Left forelimb (tissue), 1 donor: ENCODE results near the gene C1QTNF5.

Experiments used
- DNase-seq: peaks from one replicate; pipeline ENCODE4 v3.0.0-alpha.2; 2018; ENCODE audit warnings: low spot score

Gene C1QTNF5

DNA sequence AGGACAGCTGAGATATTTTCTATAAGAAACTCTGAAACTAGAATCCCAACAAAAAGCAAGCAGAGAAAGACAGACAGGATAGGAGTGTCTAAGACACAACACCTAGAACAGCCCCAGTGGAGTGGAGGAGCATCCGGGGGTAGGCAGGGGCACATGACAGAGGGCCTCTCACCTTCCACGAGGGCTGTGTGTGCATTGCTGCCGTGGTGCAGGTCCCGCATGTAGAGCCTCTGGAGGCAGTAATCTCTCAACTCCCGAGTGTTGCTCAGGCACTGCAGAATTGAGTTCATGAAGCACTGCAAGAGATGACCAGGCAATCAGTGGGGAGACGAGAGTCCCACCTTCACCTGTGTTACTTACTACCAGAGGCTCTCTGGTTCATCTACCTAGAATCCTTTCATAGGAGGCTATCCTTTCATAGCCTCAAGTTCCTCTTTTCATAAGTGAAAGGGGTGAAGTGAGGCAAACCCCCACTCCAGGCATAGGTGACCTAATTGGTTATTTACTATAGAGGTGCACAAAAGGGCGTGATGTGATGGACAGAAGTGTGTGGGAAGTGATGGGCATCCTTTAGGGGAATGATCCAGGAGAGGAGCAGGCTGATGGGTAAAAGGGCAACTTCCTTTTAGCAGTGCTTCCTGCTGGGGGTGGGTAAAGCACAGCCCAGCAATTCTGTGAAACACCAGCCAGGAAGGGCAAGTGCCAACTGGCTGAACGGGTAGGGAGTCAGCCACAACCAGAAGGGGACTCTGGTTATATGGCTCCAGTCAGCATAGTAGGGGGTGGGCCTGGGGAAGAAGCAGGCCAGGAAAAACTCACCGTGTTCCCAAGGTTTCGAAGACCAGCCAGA is 18.9 kb upstream of the C1QTNF5 start:
- DNase-seq = no peak

DNA sequence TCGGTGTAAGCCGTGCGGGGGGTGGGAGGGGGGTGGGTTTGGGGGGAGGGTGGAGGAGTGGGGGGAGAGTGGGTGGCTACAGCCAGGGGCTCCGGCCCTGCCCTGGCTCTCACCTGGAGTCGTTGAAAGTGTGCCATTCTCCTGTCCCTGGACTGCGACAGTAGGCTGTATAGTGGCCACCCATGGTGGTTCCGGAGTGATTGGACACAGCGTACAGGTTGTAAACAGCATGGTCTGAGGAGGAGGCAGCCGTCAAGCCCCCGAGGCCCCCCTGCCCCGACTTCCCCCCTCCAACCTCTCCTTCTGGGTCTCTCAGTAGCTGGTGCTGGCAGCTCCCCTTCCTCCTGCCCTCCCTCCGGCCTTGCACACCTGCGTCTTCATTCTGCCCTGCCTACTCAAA is 16.4 kb upstream of the C1QTNF5 start:
- DNase-seq = no peak

DNA sequence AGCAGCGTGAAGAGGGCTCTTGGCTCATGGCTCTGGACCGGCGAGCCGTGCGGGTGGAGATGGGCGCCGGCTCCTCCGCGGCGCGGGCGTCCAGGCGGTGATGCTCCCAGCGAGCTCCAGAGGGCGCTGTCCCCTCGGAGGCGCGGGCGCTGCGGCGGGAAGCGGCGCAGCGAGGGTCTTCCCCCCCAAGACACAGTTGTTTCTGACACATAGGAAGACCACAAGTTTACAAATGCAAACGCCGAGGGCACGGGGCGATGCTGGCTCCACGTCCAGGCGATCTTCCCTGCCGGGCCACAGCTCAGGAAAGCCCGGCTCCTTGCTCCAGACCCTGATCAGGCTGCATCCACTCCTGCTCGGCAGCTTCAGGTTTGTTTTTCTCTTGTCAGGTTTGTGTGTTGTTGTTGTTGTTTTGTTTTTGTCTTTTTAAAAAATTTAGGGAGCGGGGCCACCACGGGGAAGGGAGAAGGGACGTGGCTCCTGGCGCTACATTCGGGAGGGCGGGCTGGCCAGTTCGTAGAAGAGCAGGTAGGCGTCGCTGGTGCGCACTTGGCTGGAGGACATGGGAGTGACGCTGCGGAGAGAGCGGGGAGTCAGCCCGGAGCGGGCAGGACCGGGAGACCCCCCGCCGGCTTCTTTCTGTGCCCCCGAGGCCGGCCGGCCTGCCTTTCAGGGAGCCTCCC is 15.8 kb upstream of the C1QTNF5 start:
- DNase-seq = peak; percentile 90

DNA sequence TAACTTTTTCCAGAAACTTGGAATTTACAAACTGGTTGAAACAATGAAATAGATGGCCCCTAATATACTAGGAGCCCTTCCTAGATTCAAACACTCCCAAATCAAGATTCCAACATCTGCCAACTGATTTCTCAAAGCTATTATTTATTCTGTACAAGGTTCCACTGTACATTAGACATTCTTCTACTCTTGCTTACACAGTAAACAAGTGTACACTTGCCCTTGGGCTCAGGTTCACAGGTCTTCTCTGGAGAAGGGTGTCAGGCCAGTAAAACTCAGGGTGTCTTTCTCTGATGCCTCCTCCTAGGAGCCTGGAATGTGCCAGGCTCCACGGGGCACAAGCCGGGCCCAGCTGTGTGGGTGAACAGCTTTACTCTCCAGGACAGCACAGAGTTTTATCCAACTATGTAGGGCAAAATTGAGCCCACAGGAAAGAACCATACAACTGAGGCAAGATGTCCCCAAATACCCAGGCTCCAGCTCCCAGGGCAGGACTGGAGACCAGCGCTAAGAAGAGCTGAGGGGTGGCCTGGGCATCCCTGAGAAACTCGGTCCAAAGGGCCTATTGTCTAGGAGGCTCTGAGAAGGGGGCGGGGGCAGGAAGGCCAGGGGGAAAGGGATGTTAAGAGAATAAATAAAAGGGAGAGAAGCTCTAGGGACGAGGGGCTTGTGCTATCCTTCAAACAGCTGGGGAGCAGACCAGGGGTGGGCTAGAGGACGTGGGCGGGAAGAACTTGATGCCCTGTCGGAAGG is 14.6 kb upstream of the C1QTNF5 start:
- DNase-seq = no peak

DNA sequence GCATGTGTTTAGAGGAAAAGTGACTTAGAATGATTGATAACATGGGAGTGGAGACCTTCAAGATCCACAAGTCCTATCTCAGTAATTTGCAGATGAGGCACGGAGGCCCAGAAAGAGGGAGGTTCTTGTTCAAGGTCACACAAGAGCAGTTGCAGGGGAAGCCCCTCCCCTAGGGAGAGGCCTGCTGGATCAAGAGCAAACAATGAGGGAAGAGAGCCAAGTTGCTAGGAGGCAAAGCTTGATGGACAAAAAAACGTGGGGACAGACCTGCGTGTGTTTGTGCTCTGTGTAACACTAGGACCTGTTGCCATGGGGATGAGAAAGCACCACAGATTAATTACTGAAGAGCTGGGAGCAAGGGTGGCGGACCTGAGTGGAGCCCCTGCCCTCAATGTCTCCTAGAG is 12.2 kb upstream of the C1QTNF5 start:
- no peak for DNase-seq

DNA sequence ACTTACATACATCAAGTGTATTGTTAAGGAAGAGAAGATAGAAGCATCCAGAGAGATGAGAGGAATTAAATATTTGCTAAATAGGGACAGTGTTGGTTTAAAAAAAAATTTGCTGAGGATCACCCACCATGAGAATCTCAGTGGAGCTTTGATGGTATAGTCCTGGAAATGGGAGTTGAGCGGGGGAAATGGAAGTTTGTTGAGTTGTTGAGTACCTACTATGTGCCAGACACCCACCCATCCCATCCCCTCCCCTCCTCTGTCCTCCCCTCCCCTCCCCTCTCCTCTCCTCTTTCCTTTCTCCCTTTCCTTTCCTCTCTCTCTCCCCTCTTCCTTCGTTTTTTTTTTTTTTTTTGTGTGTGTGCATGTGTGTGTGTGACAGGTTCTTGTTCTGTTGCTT is 10.5 kb upstream of the C1QTNF5 start:
- no peak for DNase-seq

DNA sequence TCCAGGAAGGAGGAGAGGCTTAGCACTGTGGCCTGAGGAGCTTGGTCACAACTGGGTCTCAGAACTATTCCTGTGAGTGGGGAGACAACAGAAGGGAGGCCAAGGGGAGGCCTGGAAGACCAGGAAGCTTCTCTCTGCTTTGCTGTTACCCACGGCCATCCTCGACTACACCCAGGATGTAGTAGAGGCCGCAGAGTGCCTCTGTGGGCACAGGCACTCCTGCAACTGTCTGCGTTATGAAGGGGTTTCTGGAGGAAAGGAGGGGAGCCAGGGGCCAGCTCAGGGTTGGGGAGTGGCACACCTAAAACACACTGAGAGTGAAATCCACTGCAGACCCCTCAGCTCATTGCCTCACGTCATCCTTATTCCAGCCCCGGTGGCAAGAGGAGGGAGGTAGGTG is 9.6 kb upstream of the C1QTNF5 start:
- no peak for DNase-seq

DNA sequence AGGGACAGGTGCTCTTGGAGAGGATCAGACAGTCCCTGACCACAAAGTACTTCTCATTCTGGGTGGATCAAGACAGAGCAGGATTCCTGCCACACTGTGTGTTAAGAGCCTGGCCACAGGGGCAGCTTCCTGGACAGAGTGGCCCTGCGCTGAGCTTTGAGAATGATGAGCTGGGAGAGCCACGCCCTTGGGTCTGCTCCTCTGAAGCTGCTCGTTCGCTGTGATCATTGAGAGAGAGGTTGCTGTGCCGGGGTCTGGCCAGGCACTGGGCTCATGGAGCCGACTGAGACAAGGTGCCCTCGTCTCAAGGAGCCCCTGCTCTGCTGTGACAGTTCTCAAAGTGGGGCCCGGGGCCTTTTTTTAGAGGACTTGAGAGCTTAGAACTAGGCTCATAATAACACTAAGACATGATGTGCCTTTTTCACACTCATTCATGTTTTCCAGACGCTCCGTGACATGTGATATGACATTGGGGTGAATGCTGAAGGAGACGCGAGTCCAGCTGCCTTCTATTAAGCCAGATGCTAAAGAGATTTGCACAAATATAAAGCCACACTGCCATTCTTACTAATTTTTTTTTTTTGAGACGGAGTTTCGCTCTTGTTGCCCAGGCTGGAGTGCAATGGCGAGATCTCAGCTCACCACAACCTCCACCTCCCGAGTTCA is 7.4 kb upstream of the C1QTNF5 start:
- no peak for DNase-seq

DNA sequence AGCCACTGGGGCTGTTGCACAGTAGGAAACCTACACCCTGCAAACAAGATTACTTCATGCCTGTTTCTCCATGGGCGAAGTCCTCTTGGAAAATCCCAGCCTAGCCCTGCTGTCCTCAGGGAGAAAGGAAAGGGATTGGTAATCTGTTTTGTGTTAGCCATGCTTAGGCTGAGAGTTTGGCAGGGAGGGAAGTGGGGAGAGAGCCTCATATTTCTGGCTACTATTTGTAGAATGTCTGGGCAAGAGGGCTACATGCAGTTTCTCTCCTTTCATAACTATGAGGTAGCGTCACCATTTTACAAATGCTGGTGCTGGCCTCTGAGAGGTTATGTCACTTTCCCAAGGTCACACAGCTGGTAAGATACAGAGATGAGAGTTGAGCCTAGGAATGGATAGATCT is 6.6 kb upstream of the C1QTNF5 start:
- DNase-seq = no peak

DNA sequence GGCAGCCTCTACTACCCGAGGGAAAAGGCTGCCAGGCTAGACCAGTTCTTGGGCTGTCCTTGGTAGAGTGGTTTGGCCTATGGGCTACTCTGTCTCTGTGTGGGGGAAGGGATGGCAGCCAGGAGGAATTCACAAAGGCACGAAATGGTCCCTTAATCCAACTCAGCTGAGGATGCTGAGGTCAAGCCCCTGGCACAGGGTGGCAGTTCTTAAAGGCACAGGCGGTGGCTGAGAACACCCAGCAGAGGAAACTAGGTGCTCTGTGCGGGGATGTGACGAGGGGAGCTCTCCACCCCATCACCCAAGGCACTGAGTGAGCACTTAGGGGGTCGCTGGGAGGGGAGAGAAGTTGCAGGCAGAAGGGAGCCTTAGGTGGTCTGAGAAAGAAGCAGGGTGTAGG is 5.9 kb upstream of the C1QTNF5 start, which contains the start of gene MFRP:
MFRP (minus strand) TSS at position 101 of the 400 bp plus-strand sequence. CDS start 192 bp downstream, outside the sequence.
- DNase-seq = no peak

DNA sequence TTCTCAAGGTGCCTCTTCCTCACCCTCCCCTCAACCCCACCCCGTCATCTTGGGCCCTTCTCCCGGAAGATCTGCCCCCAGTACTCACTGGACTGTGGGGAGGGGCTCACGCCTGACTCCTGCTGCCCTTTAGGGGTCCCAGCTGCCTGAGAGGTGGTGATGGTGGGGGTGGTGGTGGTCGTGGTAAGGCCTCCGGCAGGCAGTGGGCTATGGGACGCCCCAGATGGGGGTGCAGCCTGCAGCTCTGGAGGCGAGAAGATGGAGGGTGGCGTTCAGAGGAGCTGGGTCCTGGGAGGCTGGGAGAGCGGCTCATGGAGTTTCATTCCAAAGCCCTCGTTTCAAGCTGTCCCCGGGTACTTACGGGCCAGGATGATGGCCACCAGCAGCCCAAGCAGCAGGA is 5.0 kb upstream of the C1QTNF5 start:
- DNase-seq = no peak

DNA sequence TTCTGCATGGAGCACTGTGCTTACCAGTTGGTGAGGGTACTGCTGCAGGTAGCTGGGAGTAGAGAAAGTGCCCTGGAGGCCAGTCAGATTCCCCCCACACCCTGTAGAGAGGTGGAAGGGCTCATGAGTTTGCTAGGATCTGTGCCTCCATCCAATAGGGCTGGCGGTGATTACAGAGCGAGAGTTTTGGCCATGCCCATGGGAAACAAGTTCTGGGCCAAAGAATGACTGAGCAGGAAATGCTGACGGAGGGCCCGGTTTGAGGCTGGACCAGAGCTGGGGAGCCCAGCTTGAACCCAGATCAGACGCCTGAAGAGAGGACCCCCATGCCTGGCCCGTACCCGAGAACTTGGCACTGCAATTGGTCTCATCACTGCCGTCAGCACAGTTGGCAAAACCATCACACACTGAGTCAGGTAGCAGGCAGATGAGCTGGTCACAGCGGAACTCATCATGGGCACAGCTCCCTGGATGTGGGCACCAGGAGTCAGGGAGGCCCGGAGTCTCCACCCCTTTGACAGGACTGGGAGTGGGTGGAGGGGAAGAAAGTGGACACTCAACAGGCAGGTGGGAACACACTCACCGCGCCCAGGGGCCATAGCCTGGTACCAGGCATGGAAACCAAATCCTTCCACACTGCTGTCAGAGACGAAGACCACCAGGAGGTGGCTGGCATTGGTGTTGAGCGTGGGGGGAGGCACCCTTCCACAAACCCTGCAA is 3.8 kb upstream of the C1QTNF5 start:
- DNase-seq = no peak

DNA sequence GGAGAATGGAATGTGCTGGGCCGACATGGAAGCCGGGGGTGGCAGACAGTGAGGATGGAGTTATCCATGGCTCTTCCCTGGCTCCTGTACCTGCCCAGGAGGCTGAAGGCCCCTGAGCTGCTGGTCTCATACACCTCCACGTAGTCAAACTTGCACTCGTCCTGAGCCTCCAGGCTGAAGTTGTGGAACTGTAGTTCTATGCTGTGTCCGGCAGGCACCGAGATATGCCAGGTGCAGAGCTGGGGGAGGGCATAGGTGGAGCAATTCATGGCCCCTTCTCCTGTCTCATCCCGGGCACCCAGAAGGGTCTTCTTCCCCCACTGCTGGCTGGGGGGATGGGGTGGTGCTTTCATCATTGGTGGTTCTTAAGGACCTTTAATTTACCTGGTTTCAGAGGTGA is 3.0 kb upstream of the C1QTNF5 start:
- DNase-seq = no peak

DNA sequence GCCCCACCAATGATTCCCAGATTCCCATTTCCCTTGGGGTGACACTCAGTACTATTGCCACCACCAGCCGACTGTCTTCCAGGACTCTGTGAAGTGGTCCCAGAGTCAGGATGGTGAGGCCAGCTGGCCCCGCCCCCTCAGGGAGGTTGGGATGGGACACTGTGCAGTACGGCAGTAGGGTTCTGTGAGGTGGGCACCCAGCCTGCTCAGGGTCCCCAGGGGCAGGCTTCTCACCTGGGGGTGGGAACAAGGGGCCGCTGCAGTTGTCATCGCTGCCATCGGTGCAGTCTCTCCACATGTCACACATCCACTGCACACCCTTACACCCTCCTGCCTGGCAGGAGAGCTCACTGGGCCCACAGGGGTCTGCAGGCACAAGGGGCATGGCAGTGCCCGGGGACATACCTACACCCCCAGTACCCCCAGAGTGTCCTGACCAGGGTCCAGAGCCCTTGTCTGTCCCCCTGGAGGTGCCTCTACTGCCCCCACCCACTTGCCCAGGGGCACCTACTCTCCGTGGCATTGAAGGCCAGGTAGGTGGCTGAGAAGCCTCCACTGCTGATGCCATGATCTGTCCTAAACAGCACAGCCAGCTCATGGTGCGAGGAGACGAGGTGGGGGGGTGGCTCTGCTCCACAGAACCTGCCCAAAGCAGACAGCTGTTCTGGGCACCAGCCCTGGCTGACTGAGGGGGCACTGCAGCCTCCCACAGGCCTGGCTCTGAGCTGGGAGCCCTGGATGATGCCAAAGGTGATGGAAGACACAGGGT is 1.9 kb upstream of the C1QTNF5 start:
- DNase-seq = no peak

DNA sequence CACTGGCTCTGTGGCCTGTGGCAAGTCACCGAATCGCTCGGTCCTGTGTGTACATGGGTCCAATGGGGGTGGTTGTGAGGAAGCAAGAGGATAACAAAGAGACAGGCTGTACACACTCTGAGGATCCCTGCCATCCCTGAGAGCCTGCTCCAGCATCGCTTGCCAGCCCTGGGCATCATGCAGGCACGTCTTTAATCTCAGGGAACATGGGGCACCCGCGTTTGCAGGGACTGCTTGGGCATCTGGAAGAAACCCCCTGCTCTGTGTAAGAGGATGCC is 1.3 kb upstream of the C1QTNF5 start:
- DNase-seq = no peak

DNA sequence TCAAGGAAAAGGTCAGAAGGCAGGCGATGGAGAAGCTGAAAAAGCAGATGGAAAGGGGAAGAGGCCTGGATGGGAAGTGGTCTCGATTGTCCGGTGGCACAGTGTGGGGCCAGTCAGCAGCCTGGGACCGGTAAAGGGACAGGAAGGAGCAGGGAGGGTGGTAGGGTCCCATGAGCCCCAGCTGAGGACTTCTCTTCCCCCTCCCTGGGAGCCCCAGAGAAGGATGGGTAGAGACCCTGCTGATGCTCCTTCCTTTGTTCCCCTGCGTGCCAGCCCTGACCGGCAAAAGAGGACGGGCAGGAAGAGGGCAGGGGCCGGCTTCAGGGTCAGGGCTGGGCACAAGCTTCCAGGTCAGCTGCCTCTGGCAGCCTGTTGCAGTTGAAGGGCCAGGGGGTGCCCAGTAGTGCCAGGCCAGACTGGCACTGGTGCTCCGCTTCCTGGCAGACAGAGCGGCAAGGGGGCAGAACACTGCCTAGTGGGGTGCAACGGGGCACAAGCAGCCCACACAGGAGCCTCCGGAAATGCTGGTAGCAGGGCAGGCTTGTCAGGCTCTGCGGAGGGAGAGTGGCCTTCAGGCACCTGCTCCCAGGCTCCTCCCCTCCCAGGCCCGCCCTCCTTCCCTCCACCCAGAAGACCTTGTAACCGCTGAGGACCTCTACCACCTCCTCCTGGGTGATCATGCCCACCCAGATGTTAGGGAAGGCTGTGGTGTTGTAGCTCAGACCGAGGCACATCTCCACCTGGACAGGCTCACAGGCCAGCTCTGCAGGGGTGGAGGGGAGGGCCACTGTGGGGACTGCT is 739 bp upstream of the C1QTNF5 start:
- no peak for DNase-seq

DNA sequence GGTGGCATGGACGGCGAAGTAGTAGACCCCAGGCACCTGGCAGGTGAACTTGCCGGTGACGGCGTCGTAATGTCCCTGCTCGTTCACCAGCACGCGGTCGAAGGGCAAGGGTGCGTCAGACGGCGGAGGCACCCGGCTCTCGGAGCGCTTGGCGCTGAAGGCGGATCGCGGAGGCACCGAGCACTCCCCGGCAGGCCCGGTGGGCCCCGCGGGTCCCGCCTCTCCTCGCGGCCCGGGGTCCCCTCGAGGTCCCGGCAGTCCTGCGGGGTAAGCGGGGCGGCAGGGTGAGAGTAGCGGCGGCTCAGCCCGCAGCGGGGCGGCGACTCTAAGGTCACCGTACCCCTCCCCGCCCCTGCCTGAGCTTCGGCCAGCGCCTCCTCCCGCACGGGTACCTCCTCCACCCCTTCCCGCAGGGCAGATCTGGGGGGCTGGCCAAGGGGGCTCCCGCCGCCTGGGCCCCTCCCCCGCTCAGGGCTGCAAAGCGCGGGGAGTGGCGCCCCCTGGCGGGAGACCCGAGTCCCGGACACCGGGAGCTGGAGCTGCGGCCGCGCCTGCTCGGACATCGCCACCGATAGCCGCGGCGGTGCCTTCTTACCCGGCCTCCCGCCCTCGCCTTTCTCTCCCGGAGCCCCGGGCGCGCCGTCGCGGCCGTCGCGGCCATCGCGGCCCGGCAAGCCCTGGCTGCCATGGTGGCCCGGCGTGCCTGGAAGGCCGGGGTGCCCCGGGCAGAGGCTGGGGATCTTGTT is 921 bp downstream of the C1QTNF5 start:
- DNase-seq = peak; percentile 85

DNA sequence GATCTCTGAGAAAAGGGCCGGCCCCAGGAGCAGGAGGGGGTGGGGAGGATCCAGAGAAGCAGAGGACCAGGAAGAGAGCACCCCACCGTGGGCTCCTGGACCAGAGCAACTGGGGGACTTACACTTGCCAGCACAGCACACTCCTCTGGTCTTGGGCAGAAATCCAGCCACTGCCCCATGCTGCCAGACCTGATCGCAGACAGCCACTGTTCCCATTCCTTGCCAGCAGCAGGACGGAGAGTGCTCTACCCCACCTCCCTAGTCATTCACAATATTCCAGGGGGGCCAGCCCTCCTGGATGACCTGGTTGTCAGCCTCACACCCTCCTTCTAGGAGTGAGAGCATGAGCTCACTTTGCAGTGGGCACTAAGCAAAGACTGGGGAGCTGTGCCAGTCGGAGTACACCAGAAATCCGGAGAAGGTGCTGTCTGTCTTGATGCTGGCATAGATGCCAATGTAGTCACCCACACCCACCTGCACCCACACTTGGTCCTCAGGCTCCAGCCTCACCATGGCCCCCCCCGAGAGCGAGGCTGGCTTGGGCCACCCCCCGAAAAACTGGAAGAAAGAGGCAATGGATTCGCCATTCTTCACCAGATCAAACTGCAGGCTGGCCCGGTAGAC is 1.6 kb downstream of the C1QTNF5 start:
- peak; percentile 65 for DNase-seq

DNA sequence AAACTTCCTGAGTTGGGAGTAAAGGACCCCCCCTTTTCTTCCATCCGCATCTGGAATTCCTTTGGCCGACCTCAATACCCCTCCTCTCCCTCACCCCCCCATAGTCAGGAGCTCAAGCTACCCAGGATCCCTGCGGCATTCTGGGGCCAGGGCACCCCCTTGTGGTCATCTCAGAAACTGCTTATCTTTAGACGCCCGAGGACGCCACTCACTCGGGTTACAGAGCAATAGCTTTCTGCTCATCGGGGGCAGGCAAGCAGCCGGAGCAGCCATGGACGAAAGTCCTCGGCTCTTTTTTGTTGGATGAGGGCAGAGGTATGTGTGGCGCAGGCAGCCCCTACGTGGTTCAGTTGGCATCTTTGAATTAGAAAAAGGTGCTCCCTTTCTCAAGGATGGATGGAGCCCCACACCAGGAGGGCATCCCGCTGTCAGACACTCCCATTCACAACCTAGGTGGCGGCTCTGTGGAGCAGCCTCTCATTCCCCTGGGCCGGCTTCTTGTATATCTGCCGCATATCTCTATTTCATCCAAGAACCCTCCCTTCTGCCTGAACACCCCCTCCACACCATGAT is 2.3 kb downstream of the C1QTNF5 start:
- peak; percentile 83 for DNase-seq
